HG03196 (cell line): ENCODE data around the gene ABHD16B.
"Not testable (repeated sequence)": the region's sequence is repeated elsewhere in the genome, so short reads cannot be mapped to it uniquely, and the experiment has no call there.

Source experiments
- ATAC-seq: cut with Tn5 transposase; IDR thresholded peaks from one replicate; pipeline ENCODE4 v1.9.1; 2021; ENCODE audit not compliant: unreplicated experiment

The ABHD16B gene

GRCh38 chr20:63834491-63834880 lies 26.8 kb upstream of the ABHD16B start:
- no peak for ATAC-seq

GRCh38 chr20:63835021-63835858 lies 26.1 kb upstream of the ABHD16B start:
- no peak for ATAC-seq

GRCh38 chr20:63836458-63837344 lies 24.6 kb upstream of the ABHD16B start:
- no peak for ATAC-seq

GRCh38 chr20:63837479-63837878 lies 23.8 kb upstream of the ABHD16B start:
- no peak for ATAC-seq

- ATAC-seq, result no peak
Observed at GRCh38 chr20:63839620-63840019, 21.7 kb upstream of the ABHD16B start.

GRCh38 chr20:63840405-63840828 lies 20.9 kb upstream of the ABHD16B start:
- no peak for ATAC-seq

- no peak for ATAC-seq
Observed at GRCh38 chr20:63842258-63842657, 19.0 kb upstream of the ABHD16B start.

- no peak for ATAC-seq
Observed at GRCh38 chr20:63843222-63843621, 18.1 kb upstream of the ABHD16B start.

- ATAC-seq, result no peak
Observed at GRCh38 chr20:63843778-63844177, 17.5 kb upstream of the ABHD16B start.

- no peak for ATAC-seq
Observed at GRCh38 chr20:63844511-63844991, 16.7 kb upstream of the ABHD16B start.

GRCh38 chr20:63846128-63846771 lies 15.0 kb upstream of the ABHD16B start:
- no peak for ATAC-seq

GRCh38 chr20:63846888-63847236 lies 14.4 kb upstream of the ABHD16B start:
- no peak for ATAC-seq

GRCh38 chr20:63847237-63848002 lies 13.9 kb upstream of the ABHD16B start:
- ATAC-seq, result no peak

GRCh38 chr20:63848003-63848911 lies 13.0 kb upstream of the ABHD16B start:
- no peak for ATAC-seq

GRCh38 chr20:63850689-63851547 lies 10.4 kb upstream of the ABHD16B start:
- peak; percentile 68 for ATAC-seq

GRCh38 chr20:63851548-63851943 lies 9.8 kb upstream of the ABHD16B start:
- ATAC-seq, result not testable (repeated sequence)

GRCh38 chr20:63853733-63854068 lies 7.6 kb upstream of the ABHD16B start:
- not testable (repeated sequence) for ATAC-seq

- ATAC-seq, result no peak
Observed at GRCh38 chr20:63854069-63854765, 7.1 kb upstream of the ABHD16B start.
